Pulmonary artery endothelial cell (primary cell): ENCODE results near the gene ST6GAL1. TPM values are rescaled to one million over a fixed set of nuclear protein-coding genes. Genes with fewer than 3 reads are reported as not detected.
"Not testable (repeated sequence)": the region's sequence is repeated elsewhere in the genome, so short reads cannot be mapped to it uniquely, and the experiment has no call there.

ENCODE experiments used
- DNase-seq: peaks from one replicate; pipeline ENCODE4 v3.0.0-alpha.2; 2011; ENCODE audit warnings: low read depth, low spot score
- total RNA-seq: library from RNA; depleted of rRNA; stranded (reverse); fragments of >200 nt; gene quantifications from 2 replicates; pipeline ENCODE4 v1.2.3, GENCODE V29; 2014

The ST6GAL1 gene
- total RNA-seq, 1 donor from 2014 or later: 59.5 TPM

DNA sequence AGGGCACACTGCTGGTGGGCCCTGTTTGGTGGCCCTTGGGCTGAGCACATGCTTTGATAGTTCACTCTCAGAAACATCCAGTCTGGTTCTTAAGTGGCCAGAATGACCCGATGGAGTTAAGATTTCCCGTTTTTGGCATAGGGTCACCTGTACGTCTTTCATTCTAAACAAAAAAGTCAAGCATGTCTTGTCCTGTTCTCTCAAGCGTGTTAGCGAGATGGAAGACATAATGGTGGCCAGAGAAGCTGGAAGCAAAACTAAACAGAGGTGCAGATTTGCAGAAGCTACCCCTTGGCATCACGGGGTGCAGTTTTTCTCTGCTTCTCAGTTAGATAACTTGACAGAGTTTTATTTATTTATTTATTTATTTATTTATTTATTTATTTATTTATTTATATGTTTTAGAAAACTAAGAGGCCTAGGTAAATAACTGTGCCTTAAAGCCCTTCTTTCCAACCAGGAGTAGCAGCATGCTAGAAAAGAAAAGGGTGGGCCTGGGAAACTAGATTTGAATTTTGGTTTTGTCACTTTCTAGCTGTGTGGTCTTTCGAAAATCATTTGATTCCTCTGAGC lies 63.0 kb downstream of the ST6GAL1 start:
- no peak for DNase-seq

DNA sequence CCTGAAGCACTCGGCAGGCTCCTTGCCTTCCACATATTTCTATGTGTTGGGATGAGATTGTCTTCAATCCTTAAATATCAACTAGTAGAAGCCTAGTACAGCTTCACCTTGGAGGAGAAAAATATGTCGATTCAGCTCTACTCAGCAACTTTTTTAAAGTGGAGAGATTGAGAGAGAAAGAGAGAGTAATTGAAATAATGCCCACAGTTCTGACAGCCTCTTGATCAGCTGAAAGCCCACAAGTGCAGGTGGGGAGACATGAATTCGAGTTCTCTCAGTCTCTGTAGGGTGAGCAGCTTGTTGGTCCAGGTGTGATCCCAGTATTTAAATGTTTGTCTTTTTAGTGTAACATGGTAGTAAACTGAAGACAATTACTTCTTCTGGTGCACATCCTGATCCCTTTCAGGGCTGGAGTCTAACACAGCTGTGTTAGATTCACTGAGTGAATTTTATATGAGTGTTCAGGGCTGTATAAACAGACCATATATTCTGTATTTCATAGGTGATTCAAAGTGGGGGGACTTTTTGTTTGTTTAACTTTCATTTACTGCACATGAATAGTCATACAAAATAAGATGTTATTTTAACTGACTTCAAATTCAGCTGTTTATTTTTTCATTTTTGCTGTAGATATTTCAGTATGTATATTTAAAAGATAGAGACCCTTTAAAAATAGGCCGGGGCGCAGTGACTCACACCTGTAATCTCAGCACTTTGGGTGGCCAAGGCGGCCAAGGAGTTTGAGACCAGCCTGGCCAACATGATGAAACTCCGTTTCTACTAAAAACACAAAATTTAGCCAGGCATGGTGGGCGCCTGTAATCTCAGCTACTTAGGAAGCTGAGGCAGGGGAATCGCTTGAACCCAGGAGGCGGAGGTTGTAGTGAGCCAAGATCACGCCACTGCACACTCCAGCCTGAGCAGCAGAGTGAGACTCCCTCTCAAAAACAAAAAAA lies 64.0 kb downstream of the ST6GAL1 start:
- DNase-seq: no peak

DNA sequence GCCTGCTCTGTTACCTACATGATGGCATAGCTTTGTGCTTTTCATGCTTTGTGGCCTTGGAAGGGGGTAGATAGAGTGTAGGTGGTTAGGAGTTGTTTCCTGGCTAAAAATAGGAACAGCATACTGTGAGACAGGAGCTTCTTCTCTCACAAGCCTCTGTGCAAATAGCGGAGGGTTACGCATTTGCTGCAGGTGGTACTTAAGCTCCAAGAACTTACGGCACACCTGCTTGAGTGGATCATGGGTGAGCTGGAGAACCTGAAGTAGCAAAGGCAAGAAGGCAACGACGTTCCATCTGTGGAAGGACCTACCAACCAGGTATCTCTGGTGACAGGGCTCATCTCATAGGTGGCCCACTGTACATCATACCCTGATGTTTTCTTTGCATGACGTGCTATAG lies 66.0 kb downstream of the ST6GAL1 start:
- no peak for DNase-seq

DNA sequence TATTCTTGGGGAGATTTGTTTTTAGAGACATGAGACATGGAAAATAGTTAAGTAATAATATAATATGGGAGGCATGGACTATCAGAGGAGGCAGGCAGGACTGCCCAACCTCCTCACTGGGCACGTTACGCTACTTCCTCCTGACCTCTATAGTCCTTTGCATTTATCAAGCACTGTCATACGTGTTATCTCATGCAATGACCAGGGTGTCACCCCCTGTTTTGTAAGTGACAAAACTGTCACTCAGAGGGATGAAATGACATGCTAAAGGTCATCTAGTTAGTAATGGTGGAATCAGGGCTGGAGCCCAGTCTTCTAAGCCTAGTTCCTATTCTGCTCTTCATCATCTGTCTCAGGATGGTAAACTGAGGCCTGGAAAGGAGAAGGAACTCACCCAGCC lies 66.7 kb downstream of the ST6GAL1 start:
- no peak for DNase-seq

DNA sequence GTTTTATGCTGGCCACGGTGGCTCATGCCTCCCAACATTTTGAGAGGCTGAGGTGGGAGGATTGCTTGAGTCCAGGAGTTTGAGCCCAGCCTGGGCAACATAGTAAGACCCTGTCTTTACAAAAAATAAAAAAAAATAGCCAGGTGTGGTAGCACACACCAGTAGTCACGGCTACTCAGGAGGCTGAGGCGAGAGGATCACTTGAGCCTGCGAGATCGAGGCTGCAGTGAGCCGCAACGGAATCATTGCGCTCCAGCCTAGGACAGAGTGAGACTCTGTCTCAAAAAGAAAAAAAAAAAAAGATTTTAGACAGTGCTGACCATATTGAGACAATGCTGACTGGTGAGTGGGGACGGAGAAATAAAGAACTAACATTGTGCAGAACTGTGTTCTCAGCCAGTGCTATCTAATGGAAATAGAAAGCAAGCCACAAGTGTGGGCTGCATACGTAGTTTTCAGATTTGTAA lies 67.2 kb downstream of the ST6GAL1 start:
- DNase-seq: no peak

GRCh38 chr3:186998937-186999368 lies 68.6 kb downstream of the ST6GAL1 start:
- DNase-seq: no peak

- DNase-seq: no peak
Measured at GRCh38 chr3:187000711-187001151, 70.4 kb downstream of the ST6GAL1 start.

DNA sequence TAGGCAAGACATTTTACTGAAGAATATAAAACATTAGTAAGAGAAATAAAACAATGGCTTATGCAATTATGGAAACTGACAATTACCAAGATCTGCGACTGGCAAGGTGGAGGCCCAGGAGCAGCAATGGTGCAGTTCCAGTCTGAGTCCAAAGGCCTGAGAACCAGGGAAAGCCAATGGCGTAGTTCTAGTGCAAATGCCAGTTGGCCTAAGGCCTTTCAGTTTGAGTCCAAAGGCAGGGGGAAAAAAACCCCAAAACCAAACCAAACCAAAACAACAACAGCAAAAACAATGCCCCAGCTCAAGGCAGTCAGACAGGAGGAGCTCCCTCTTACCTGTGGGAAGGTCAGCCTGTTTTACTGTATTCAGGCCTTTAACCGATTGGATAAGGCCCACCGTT lies 72.6 kb downstream of the ST6GAL1 start:
- DNase-seq: no peak

- DNase-seq: no peak
Measured at GRCh38 chr3:187005827-187006481, 75.6 kb downstream of the ST6GAL1 start.

DNA sequence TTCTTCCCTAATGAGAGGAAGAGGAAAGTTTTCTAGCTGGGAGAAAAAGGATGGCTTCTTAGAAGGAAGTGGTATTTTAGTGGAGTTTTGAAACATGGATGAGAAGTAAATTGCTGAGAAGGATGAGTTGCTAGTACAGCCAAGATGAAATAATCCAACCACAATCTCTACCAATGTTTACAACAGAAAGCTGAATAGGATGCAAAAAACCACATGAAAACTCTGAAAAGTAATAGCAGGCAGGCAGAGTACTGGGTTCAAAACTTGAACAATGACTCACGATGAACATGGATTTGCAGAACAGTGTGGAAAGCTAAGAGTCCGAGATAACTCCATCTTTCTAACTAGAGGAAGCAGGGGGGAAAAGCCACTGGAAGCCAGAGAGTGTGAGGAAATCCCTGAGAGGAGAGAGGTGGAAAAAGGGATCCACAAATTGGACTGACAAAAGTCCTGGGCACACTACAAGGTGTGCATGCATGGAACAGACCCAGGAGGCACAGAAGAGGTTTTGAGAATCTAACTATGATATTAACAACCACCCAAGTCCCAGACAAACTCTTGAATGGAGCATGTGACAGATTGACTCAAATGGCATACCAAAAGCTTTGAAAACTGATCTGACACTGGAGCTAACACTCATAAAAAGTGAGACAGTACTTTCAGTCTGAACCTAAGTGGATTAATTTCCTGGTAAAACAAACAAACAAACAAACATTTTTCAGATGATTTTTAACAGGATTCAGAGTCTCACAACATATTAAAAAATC lies 76.7 kb downstream of the ST6GAL1 start:
- no peak for DNase-seq

DNA sequence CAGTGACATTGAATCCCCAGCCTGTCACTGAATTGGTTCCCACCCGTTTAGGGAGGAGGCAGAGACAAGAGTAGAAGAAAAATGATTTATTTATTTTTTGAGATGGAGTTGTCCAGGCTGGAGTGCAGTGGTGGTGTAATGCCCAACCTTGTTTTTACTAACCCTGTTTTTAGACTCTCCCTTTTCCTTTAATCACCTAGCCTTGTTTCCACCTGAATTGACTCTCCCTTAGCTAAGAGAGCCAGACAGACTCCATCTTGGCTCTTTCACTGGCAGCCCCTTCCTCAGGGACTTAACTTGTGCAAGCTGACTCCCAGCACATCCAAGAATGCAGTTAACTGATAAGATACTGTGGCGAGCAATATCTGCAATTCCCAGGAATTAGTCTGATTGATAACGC lies 80.1 kb downstream of the ST6GAL1 start:
- not testable (repeated sequence) for DNase-seq

DNA sequence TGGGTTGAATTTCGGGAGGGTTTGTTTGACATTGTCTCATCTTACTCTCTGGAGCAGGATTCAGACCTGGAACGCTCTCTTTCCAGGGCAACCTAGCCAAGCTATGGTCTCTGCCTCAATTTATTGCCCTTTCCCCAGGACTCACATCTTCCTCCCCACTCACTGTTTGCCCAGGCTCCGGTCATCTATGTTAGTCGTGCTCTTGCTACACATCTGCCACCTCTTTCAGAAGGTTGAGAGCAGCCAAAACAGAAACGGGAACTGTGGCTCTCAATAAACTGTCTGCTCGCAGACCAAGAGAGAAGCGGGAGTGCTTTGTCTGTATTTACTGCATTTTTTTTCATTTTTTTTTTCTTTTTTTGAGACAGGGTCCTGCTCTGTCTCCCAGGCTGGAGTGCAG lies 81.6 kb downstream of the ST6GAL1 start:
- no peak for DNase-seq

GRCh38 chr3:187012609-187013051 lies 82.3 kb downstream of the ST6GAL1 start:
- peak; percentile 69 for DNase-seq

DNA sequence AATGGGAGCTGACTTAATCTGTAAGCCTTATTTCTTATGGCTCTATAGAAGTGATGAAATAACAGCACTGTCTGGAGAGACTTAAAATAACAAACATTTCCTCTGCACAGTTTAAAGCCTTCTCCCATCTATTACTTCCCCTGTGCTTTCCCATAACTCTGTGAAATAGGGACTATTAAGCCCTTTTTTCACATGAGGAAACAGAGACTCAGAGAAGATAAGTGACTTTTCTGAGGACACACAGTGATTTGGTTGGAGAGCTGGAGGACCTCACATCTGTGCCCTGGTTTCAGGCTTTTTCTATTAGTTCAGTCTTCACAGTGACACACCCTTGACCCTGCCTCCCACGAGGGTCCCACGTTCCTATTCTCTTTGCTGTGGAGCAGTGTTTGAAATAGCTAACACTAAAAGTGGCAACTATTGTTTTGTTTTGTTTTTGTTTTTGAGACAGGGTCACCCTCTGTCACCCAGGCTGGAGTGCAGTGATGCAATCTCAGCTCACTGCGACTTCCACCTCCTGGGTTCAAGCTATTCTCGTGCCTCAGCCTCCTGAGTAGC lies 82.9 kb downstream of the ST6GAL1 start:
- peak; percentile 33 for DNase-seq

DNA sequence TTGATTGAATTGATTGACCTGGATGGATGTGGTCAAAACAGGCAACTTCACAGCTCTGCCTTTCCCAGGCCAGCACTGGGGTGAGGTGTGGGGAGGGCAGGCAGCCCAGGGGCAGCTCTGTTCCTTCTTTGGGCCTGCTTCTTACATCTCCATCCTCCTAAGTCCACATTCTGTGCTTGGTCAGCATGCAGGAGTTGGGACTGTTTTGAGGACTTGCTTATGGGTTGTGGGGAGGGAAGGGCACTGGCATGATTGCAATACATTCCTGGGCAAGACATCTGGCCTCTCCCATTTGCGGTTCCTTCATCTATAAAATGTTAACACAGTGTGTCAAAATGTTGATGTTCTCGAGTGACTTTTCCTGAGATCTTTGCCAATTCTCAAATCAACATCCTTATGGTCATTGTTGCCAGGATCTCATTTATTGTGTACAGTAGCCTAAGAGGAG lies 84.1 kb downstream of the ST6GAL1 start:
- peak; percentile 49 for DNase-seq

DNA sequence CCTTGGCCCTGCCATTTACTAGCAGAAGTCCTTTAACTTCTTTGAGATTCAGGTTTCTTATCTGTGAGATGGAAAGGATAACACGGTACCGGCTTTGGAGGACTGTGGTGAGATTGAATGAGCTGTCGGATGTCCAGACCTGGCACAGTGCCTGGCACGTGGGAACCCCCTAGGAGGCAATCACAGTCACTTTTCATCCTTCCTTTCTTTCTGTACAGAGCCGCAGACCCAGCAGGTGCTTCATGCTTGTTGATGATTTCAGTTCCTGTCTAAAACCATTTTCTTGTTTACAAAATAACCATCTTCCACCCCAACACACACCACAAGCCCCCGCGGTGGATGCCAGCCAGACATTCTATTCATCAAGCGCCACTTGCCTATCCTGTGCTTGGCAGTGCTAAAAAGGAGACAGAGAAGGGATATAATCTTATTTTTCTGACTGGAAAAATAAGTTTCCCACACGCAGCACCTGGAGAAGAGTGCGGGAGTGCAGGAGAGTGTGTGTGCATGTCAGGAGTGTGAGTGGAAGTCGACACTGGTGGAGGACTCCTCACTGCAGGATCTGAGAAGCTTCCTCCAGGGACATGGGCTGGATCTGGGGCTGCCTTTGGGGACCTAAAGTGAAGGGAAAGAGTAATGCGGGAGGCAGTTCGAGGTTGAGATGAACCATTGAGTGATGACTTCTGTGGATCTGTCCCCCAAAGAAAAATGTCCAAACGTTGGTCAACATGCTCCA lies 85.7 kb downstream of the ST6GAL1 start:
- no peak for DNase-seq

GRCh38 chr3:187016639-187017345 lies 86.5 kb downstream of the ST6GAL1 start:
- peak; percentile 71 for DNase-seq

DNA sequence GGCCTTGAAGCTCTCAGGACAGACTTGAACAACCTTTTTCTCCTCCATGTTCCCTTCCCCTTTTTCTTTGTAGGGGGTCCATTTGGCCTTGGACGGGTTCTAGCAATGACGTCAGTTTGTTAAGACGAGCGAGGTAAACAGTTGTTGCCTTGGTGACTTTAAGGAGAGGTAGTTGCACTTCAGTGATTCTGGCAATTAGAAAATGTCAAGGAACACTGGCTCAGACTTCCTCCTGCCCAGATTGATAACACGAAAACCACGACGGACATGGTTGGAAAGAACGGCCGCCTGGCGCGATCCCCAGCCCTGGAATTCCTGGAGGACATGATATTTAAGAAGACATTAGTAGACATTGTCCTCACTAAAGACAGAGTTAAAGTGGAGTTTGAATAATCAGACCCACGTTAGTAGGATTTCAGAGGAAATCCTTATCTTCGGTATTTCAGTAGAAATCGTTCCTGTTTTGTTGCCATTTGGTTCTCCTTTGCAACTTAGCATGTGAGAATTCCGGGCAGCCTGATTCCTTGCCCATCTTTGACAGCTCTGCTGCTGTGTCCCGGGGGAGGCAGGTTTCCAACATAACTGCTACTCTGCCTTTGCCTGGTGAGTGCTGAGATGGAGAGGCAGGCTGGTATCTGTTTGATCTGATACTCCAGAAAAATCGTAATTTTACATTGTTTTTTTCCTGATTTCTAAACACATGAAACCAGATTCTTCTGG lies 87.3 kb downstream of the ST6GAL1 start:
- no peak for DNase-seq

DNA sequence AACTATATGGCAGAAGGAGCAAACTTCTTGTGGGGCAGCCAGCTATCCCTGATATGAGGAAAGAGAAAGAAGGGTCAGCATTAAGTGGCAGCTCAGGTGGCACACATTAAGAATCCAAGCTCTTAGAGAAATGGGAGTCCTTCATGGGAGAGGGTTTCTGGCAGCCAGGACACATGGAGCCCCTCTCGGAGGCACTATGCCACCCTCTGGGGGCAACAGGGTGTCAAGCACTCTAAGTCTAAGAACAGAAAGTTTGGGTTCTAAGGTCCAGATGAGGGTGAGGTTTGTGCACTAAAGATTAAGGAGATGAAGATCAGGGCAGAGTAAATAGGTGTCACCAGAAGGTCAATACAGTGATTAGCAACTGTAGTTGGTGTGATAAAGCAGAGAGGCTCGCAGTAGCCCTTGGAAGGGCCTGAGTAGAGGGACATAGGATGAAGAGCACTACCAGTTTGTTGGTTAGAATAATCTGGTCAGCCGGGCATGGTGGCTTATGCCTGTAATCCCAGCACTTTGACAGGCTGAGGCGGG lies 89.3 kb downstream of the ST6GAL1 start:
- no peak for DNase-seq
